PC-9 (cell line): ENCODE measurements around the gene FAM98B. TPM values are rescaled to one million over a fixed set of nuclear protein-coding genes. Genes with fewer than 3 reads are reported as not detected.

Experiments used
- BruUV-seq: library from RNA; stranded (reverse); fragments of 400-500 nt; replicated peaks from 2 replicates; lab custom pipeline; 2021; lab: Mats Ljungman, UMichigan
- CTCF ChIA-PET: fragments of 300-600 bp; sonication (Branson Sonifier 250); formaldehyde crosslinking; loops from one replicate; lab custom pipeline; 2022; ENCODE audit warnings: antibody characterized with exemption; lab: Charles Lee
- POLR2A ChIA-PET: fragments of 300-600 bp; sonication (Branson Sonifier 250); formaldehyde crosslinking; loops from one replicate; lab custom pipeline; 2022; ENCODE audit warnings: antibody characterized with exemption; ENCODE audit not compliant: unreplicated experiment; lab: Charles Lee
- DNase-seq, 2 experiments: peaks; one replicate each; pipeline versions ENCODE4 v3.0.0 to v3.0.0-alpha.2; 2015 to 2022; ENCODE audit warnings: mixed read lengths in 1 of 2
- H2AFZ ChIP-seq: fragments of 200-600 bp; sonication (generic); 2 replicates; pipeline ENCODE4 v1.8.1; 2017; ENCODE audit warnings: antibody characterized with exemption
- H3F3A ChIP-seq: fragments of 200-600 bp; sonication (generic); 2 replicates; pipeline ENCODE4 v1.8.1; 2017; ENCODE audit warnings: antibody characterized with exemption, mild to moderate bottlenecking, low read depth; ENCODE audit not compliant: insufficient read depth
- H3K27ac ChIP-seq: fragments of 200-600 bp; sonication (generic); 2 replicates; pipeline ENCODE4 v1.6.1; 2016; ENCODE audit warnings: mixed run types
- H3K27me3 ChIP-seq: fragments of 200-600 bp; sonication (generic); 2 replicates; pipeline ENCODE4 v1.6.1; 2016; ENCODE audit warnings: low read depth, mixed run types; ENCODE audit not compliant: insufficient read depth
- H3K36me3 ChIP-seq: fragments of 200-600 bp; sonication (generic); 2 replicates; pipeline ENCODE4 v1.6.1; 2016; ENCODE audit warnings: low read depth, mixed run types
- H3K4me1 ChIP-seq: fragments of 200-600 bp; sonication (generic); replicated peaks from 2 replicates; pipeline ENCODE4 v1.6.1; 2016; ENCODE audit warnings: mixed run types; ENCODE audit not compliant: insufficient read depth
- H3K4me2 ChIP-seq: fragments of 200-600 bp; sonication (generic); 2 replicates; pipeline ENCODE4 v1.6.1; 2017; ENCODE audit warnings: mixed run types
- H3K4me3 ChIP-seq: fragments of 200-600 bp; sonication (generic); 2 replicates; pipeline ENCODE4 v1.6.1; 2016; ENCODE audit warnings: mixed run types
- H3K79me2 ChIP-seq: fragments of 200-600 bp; sonication (generic); 2 replicates; pipeline ENCODE4 v1.6.1; 2017; ENCODE audit warnings: low read depth, mixed run types
- H3K9me2 ChIP-seq: fragments of 200-600 bp; sonication (generic); 2 replicates; pipeline ENCODE4 v1.8.1; 2017; ENCODE audit warnings: mild to moderate bottlenecking; ENCODE audit not compliant: insufficient read depth
- H3K9me3 ChIP-seq: fragments of 200-600 bp; sonication (generic); 2 replicates; pipeline ENCODE4 v1.8.1; 2016; ENCODE audit warnings: low read depth; ENCODE audit not compliant: insufficient read depth
- H4K20me1 ChIP-seq: fragments of 200-600 bp; sonication (generic); 2 replicates; pipeline ENCODE4 v1.8.1; 2017; ENCODE audit not compliant: insufficient read depth
- EZH2 ChIP-seq: fragments of 200-600 bp; sonication (generic); IDR thresholded peaks from 2 replicates; pipeline ENCODE4 v1.8.0; 2017; ENCODE audit warnings: antibody characterized with exemption, low read depth
- intact Hi-C: fragments of 100-400 bp; cut with micrococcal nuclease; formaldehyde crosslinking; loops from one replicate; pipeline ENCODE4 v1.10.0; 2022; ENCODE audit not compliant: unreplicated experiment
- total RNA-seq: library from RNA; stranded (reverse); gene quantifications from 2 replicates; pipeline ENCODE4 v1.2.3, GENCODE V29; 2021
- TF ChIP-seq, protein P1 (sequence below): fragments of 200-600 bp; sonication (generic); conservative IDR thresholded peaks from 2 replicates; pipeline ENCODE4 v1.6.1; 2017; ENCODE audit warnings: mixed run types, antibody characterized with exemption, mild to moderate bottlenecking, moderate library complexity

FAM98B gene
- total RNA-seq, 1 experiment from 2014 or later = 34.7 TPM

DNA sequence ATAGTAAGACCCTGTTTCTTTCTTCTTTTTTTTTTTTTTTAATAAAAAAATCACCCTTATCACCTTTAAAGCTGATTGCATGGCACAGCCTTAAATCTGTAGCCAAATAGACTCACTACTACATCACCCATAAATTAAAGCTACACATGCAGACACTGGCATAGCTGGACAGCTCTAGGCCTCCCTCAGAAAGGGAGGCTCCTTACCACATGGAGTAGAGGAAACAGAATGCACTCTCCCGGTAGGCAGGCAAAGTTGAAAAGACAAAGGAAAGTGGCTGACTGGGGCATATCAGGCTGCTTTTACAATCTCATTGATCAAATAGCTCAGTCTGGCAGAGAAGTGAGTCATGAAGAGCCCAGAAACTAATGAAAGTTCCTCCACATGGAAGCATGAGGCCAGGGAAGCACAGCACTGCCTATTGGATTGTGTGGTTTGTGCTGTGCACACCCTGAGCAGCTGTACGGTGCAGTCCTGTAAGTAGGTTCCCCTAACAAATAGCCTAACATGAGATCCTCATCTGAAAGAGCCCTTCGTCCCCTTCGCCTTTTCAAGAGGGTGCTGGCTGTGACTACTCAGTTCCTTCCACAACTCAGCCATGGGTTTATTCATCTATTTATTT lies 32.7 kb upstream of the FAM98B start:
- no peaks in the 10 kb centered on the region for H3K9me3 ChIP-seq
- no peak overlapping the region for H3K27ac ChIP-seq
- H2AFZ ChIP-seq = no peak overlapping the region
- no peaks in the 10 kb centered on the region for H3F3A ChIP-seq
- H3K4me3 ChIP-seq = no peak overlapping the region
- no peaks in the 10 kb centered on the region for H4K20me1 ChIP-seq
- ChIA-PET POLR2A (interaction anchor here (1.1 kb wide), 1 partner anchor 23 kb away, joined by 9 read pairs; no protein-coding TSS in a partner anchor), CTCF (no interaction called here)
- no peaks in the 10 kb centered on the region for H3K79me2 ChIP-seq
- H3K4me2 ChIP-seq = no peak overlapping the region
- no peak for DNase-seq
- BruUV-seq = no TSS peak
- H3K27me3 ChIP-seq = no peaks in the 10 kb centered on the region; the same call in 1 of the 2 replicates
- no peak for TF ChIP-seq EZH2
- TF ChIP-seq, protein P1, sequence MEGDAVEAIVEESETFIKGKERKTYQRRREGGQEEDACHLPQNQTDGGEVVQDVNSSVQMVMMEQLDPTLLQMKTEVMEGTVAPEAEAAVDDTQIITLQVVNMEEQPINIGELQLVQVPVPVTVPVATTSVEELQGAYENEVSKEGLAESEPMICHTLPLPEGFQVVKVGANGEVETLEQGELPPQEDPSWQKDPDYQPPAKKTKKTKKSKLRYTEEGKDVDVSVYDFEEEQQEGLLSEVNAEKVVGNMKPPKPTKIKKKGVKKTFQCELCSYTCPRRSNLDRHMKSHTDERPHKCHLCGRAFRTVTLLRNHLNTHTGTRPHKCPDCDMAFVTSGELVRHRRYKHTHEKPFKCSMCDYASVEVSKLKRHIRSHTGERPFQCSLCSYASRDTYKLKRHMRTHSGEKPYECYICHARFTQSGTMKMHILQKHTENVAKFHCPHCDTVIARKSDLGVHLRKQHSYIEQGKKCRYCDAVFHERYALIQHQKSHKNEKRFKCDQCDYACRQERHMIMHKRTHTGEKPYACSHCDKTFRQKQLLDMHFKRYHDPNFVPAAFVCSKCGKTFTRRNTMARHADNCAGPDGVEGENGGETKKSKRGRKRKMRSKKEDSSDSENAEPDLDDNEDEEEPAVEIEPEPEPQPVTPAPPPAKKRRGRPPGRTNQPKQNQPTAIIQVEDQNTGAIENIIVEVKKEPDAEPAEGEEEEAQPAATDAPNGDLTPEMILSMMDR = no peak
- H3K9me2 ChIP-seq = no peaks in the 10 kb centered on the region
- intact Hi-C loops = no loop called here
- H3K36me3 ChIP-seq = no peaks in the 10 kb centered on the region
- H3K4me1 ChIP-seq = no peaks in the 10 kb centered on the region

DNA sequence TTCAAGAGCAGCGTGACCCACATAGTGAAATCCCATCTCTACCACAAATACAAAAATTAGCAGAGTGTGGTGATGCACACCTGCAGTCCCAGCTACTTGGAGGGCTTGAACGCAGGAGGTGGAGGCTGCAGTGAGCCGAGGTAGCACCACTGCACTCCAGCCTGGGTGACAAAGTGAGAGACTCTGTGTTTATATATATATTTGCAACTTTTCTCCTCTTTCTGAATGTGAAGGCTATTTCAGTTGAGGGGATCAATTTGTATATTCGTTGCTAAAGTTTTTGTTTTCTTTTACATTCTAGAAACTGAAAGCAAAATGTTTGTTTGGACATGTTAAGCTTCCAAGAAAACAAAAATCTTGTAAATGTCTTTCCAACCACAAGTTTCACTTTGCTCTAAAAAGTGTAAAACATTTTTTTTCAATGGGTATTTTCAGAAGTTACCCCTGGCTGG lies 29.8 kb upstream of the FAM98B start:
- H4K20me1 ChIP-seq = no peaks in the 10 kb centered on the region
- H3K4me2 ChIP-seq = no peak overlapping the region; the same call in 1 of the 2 replicates
- H3K4me1 ChIP-seq = no peaks in the 10 kb centered on the region
- H3K27me3 ChIP-seq = no peaks in the 10 kb centered on the region
- TF ChIP-seq EZH2 = no peak
- TF ChIP-seq, protein P1 = no peak
- POLR2A ChIA-PET = no interaction called here
- intact Hi-C loops = no loop called here
- CTCF ChIA-PET = no interaction called here
- no peaks in the 10 kb centered on the region for H3K79me2 ChIP-seq
- no peaks in the 10 kb centered on the region for H3K9me3 ChIP-seq
- no peak overlapping the region for H3K27ac ChIP-seq
- H3K36me3 ChIP-seq = no peaks in the 10 kb centered on the region
- DNase-seq = no peak
- H2AFZ ChIP-seq = no peak overlapping the region
- H3F3A ChIP-seq = no peaks in the 10 kb centered on the region
- no TSS peak for BruUV-seq
- H3K9me2 ChIP-seq = no peaks in the 10 kb centered on the region
- no peak overlapping the region for H3K4me3 ChIP-seq

DNA sequence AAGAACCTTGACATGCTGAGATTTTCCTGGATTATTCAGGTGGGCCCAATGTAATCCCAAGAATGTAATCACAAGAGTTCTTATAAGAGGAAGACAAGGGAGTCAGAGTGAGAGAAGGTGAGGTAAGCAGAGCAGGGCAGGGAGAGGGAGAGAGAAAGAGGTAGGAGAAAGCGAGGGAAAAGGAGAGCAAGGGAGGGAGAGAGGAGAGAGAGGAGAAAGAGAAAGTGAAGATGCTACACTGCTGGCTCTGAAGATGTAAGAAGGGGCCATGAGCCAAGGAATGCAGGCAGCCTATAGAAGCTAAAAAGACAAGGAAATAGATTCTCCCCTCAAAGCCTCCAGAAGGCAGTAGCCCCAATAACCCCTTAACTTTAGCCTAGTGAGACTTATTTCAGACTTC lies 28.7 kb upstream of the FAM98B start:
- no peak for TF ChIP-seq EZH2
- TF ChIP-seq, protein P1 = no peak
- no peaks in the 10 kb centered on the region for H3K79me2 ChIP-seq
- no peak overlapping the region for H3K4me3 ChIP-seq
- H4K20me1 ChIP-seq = no peaks in the 10 kb centered on the region
- no peak overlapping the region for H3K4me2 ChIP-seq
- intact Hi-C loops = no loop called here
- no TSS peak for BruUV-seq
- no peak for DNase-seq
- no peaks in the 10 kb centered on the region for H3K9me3 ChIP-seq
- no peak overlapping the region for H2AFZ ChIP-seq
- H3K27me3 ChIP-seq = no peaks in the 10 kb centered on the region
- H3K9me2 ChIP-seq = no peaks in the 10 kb centered on the region
- no peaks in the 10 kb centered on the region for H3K4me1 ChIP-seq
- POLR2A ChIA-PET = no interaction called here
- no peaks in the 10 kb centered on the region for H3F3A ChIP-seq
- H3K36me3 ChIP-seq = no peaks in the 10 kb centered on the region
- H3K27ac ChIP-seq = no peak overlapping the region
- CTCF ChIA-PET = no interaction called here
